Keratinocyte (primary cell): ENCODE data around the gene COL20A1. TPM values are rescaled to one million over a fixed set of nuclear protein-coding genes. Genes with fewer than 3 reads are reported as not detected.
"Not testable (repeated sequence)": the region's sequence is repeated elsewhere in the genome, so short reads cannot be mapped to it uniquely, and the experiment has no call there.

Source experiments
- DNase-seq: peaks from one replicate; pipeline ENCODE4 v3.0.0-alpha.2; 2011; ENCODE audit warnings: low read depth, missing footprints, low spot score
- FAIRE-seq: peaks from 2 replicates; lab custom pipeline; 2011; peaks lifted over from hg19 to GRCh38; lab: Jason Lieb, UNC
- H2AFZ ChIP-seq: 2 replicates; pipeline ENCODE4 v1.6.0; 2012; ENCODE audit warnings: low read length, control low read depth, inconsistent platforms; ENCODE audit not compliant: control insufficient read depth
- H3K27ac ChIP-seq: 2 replicates; pipeline ENCODE4 v1.5.1; 2011; ENCODE audit warnings: low read length; ENCODE audit not compliant: control insufficient read depth, insufficient read depth
- H3K27me3 ChIP-seq: 3 replicates; pipeline ENCODE4 v1.6.0; 2011; ENCODE audit warnings: low read length; ENCODE audit not compliant: control insufficient read depth, insufficient read depth; ENCODE audit errors: extremely low read depth
- H3K36me3 ChIP-seq, 2 experiments: 2 replicates in 1 of 2; 3 replicates in 1 of 2; pipeline ENCODE4 v1.5.1; 2011; ENCODE audit warnings: low read length in 2 of 2, mild to moderate bottlenecking in 1 of 2; ENCODE audit not compliant: control insufficient read depth in 2 of 2, insufficient read depth in 2 of 2; ENCODE audit errors: extremely low read depth in 1 of 2
- H3K4me1 ChIP-seq: 3 replicates; pipeline ENCODE4 v1.5.1; 2011; ENCODE audit warnings: low read length; ENCODE audit not compliant: control insufficient read depth, insufficient read depth; ENCODE audit errors: extremely low read depth
- H3K4me2 ChIP-seq: 3 replicates; pipeline ENCODE4 v1.6.0; 2011; ENCODE audit warnings: low read depth, low read length; ENCODE audit not compliant: control insufficient read depth, insufficient read depth; ENCODE audit errors: extremely low read depth
- H3K4me3 ChIP-seq, 3 experiments: fragments of 200-600 bp in 1 of 3; sonication (generic) in 1 of 3; 2 replicates in 2 of 3; 3 replicates in 1 of 3; pipeline ENCODE4 v1.5.1; 2011 to 2016; ENCODE audit warnings: low read length in 3 of 3, mild to moderate bottlenecking in 3 of 3, control low read depth in 2 of 3, inconsistent platforms in 1 of 3, low read depth in 1 of 3, mixed read lengths in 1 of 3, mixed run types in 1 of 3, moderate library complexity in 1 of 3; ENCODE audit not compliant: control insufficient read depth in 2 of 3, insufficient read depth in 2 of 3; ENCODE audit errors: extremely low read depth in 1 of 3
- H3K79me2 ChIP-seq: 2 replicates; pipeline ENCODE4 v1.6.0; 2012; ENCODE audit warnings: low read length; ENCODE audit not compliant: control insufficient read depth, insufficient read depth
- H3K9ac ChIP-seq: 3 replicates; pipeline ENCODE4 v1.6.0; 2011; ENCODE audit warnings: low read length; ENCODE audit not compliant: control insufficient read depth, insufficient read depth; ENCODE audit errors: extremely low read depth
- H3K9me1 ChIP-seq: 3 replicates; pipeline ENCODE4 v1.6.0; 2011; ENCODE audit warnings: low read length; ENCODE audit not compliant: control insufficient read depth, insufficient read depth; ENCODE audit errors: extremely low read depth
- H3K9me3 ChIP-seq: 2 replicates; pipeline ENCODE4 v1.5.1; 2012; ENCODE audit warnings: low read depth, low read length; ENCODE audit not compliant: control insufficient read depth
- H4K20me1 ChIP-seq: 3 replicates; pipeline ENCODE4 v1.6.0; 2011; ENCODE audit warnings: low read length; ENCODE audit not compliant: control insufficient read depth, insufficient read depth; ENCODE audit errors: extremely low read depth
- CTCF ChIP-seq, 3 experiments: IDR thresholded peaks in 1 of 3; conservative IDR thresholded peaks in 1 of 3; optimal IDR thresholded peaks in 1 of 3; 2 replicates in 2 of 3; 3 replicates in 1 of 3; pipeline versions ENCODE3 to v1.5.1; 2011; ENCODE audit warnings: low read length in 3 of 3, mild to moderate bottlenecking in 3 of 3, moderate library complexity in 2 of 3, control low read depth in 1 of 3, inconsistent platforms in 1 of 3; ENCODE audit not compliant: insufficient read depth in 2 of 3; ENCODE audit errors: extremely low read depth in 1 of 3
- EZH2 ChIP-seq: IDR thresholded peaks from one replicate; pipeline ENCODE4 v1.6.1; 2012; ENCODE audit warnings: inconsistent platforms, mild to moderate bottlenecking, low read length, moderate library complexity
- dilution Hi-C: fragments of 300-500 bp; cut with MboI; formaldehyde crosslinking; loops from one replicate; pipeline ENCODE4 v1.7.0; 2020; ENCODE audit warnings: low sequenced_read_pairs; ENCODE audit not compliant: extremely low pct_ligation_motif_present
- polyA plus RNA-seq, 5 experiments: library from polyadenylated mRNA; depleted of rRNA in 3 of 5; stranded (reverse) in 3 of 5; stranded (forward) in 1 of 5; unstranded in 1 of 5; fragments of >200 nt; gene quantifications; 1 replicate in 1 of 5; 2 replicates in 3 of 5; 3 replicates in 1 of 5; pipeline versions ENCODE4 v1.2.1 to v1.2.3, GENCODE V29; 2011 to 2012; ENCODE audit warnings: missing spikeins in 2 of 5, low read depth in 1 of 5, low replicate concordance in 1 of 5

The COL20A1 gene
- polyA plus RNA-seq, 1 donor (not counting 4 experiments of a cell fraction or from before 2014, with no cell fraction given): not detected

- H3K27me3 ChIP-seq: peaks cover 33% of the 10 kb centered on the region
Measured at GRCh38 chr20:63337786-63338420, 44.9 kb downstream of the COL20A1 start.

DNA sequence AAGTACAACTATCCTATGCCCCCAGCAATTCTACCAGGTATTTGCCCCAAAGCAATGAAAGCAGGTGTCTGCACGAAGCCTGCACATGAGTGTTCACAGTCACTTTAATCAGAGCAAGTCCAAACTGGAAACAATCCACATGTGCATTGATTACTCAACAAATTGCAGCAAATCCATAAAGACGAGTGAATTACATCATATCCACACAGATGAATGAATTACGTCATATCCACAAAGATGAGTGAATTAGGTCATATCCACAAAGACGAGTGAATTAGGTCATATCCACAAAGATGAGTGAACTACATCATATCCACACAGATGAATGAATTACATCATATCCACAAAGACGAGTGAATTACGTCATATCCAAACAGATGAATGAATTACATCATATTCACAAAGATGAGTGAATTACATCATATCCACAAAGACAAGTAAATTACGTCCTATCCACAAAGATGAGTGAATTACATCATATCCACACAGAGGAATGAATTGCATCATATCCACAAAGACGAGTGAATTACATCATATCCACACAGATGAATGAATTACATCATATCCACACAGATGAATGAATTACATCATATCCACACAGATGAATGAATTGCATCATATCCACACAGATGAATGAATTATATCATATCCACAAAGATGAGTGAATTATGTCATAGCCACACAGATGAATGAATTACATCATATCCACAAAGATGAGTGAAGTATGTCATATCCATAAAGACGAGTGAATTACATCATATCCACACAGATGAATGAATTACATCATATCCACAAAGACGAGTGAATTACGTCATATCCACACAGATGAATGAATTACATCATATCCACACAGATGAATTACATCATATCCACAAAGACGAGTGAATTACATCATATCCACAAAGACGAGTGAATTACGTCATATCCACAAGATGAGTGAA, 46.4 kb downstream of the COL20A1 start:
- H3K36me3 ChIP-seq, H3K27ac ChIP-seq, H3K9me3 ChIP-seq, H3K4me1 ChIP-seq, H3K4me3 ChIP-seq, H3K4me2 ChIP-seq, FAIRE-seq, H2AFZ ChIP-seq, H3K79me2 ChIP-seq, H3K9ac ChIP-seq, H4K20me1 ChIP-seq, H3K9me1 ChIP-seq, dilution Hi-C loops: not testable (repeated sequence)
- peak; percentile 4 for DNase-seq
- H3K27me3 ChIP-seq: peaks cover 42% of the 10 kb centered on the region

More at GRCh38 chr20:63337786-63338420, 44.9 kb downstream of the COL20A1 start:
- Histone ChIP-seq H3K4me3 (no peak overlapping the region), H2AFZ (no peak overlapping the region), H3K36me3 (no peaks in the 10 kb centered on the region), H3K9ac (no peak overlapping the region), H3K4me2 (no peak overlapping the region), H3K9me3 (peaks cover 4% of the 10 kb centered on the region), H3K79me2 (no peaks in the 10 kb centered on the region), H4K20me1 (no peaks in the 10 kb centered on the region), H3K4me1 (no peaks in the 10 kb centered on the region), H3K9me1 (no peaks in the 10 kb centered on the region), H3K27ac (no peak overlapping the region)
- FAIRE-seq: no peak
- dilution Hi-C loops: no loop called here
- no peak for DNase-seq
- TF ChIP-seq CTCF (optimal IDR thresholded peaks at IDR 0.05 in 1 of 3, IDR thresholded peaks at IDR 0.05 in 1 of 3, conservative IDR thresholded peaks at IDR 0.05 in 1 of 3; ENCODE audit: extremely low read depth in 1 of 3, insufficient read depth in 2 of 3, low read length in 3 of 3): no peak
- TF ChIP-seq EZH2: no peak

GRCh38 chr20:63340158-63340688, 47.2 kb downstream of the COL20A1 start:
- H3K27ac ChIP-seq, H3K9me1 ChIP-seq, H3K36me3 ChIP-seq, H3K4me3 ChIP-seq, H3K9ac ChIP-seq, H4K20me1 ChIP-seq, H3K79me2 ChIP-seq, H2AFZ ChIP-seq, dilution Hi-C loops, H3K4me1 ChIP-seq, DNase-seq, FAIRE-seq, H3K9me3 ChIP-seq, H3K4me2 ChIP-seq: not testable (repeated sequence)
- peaks cover 40% of the 10 kb centered on the region for H3K27me3 ChIP-seq
